HFFc6 (cell line): ENCODE results near the gene NTNG1. TPM values are rescaled to one million over a fixed set of nuclear protein-coding genes. Genes with fewer than 3 reads are reported as not detected.

Experiments used
- DNase-seq: peaks from one replicate; pipeline ENCODE4 v3.0.0-alpha.2; 2018
- H3K27ac Mint-ChIP-seq: 2 replicates; pipeline ENCODE4 v1.8.0; 2020; ENCODE audit warnings: mild to moderate bottlenecking, mixed read lengths
- H3K27me3 Mint-ChIP-seq: 2 replicates; pipeline ENCODE4 v1.8.0; 2021; ENCODE audit warnings: mild to moderate bottlenecking, moderate library complexity, mixed read lengths; ENCODE audit not compliant: insufficient read depth
- H3K36me3 Mint-ChIP-seq: 2 replicates; pipeline ENCODE4 v1.8.0; 2021; ENCODE audit warnings: low read depth, mixed read lengths
- H3K4me1 Mint-ChIP-seq: 2 replicates; pipeline ENCODE4 v1.8.0; 2020; ENCODE audit warnings: low read depth, mixed read lengths
- H3K4me3 Mint-ChIP-seq: 2 replicates; pipeline ENCODE4 v1.8.0; 2020; ENCODE audit warnings: mild to moderate bottlenecking, moderate library complexity, mixed read lengths
- H3K9me3 Mint-ChIP-seq: 2 replicates; pipeline ENCODE4 v1.8.0; 2020; ENCODE audit warnings: mild to moderate bottlenecking, mixed read lengths
- CTCF ChIP-seq: fragments of 200-600 bp; sonication (generic); IDR thresholded peaks from 2 replicates; pipeline ENCODE4 v1.5.0; 2021; ENCODE audit warnings: antibody characterized with exemption, mild to moderate bottlenecking
- total RNA-seq, 6 experiments: library from RNA; stranded (reverse); fragmentation: NEBNext Ultra II Directional; extraction: Animal tissue kit (Norgen Biotek cat#: 25700); gene quantifications; 2 replicates in 1 of 6; 3 replicates in 5 of 6; pipeline ENCODE4 v1.2.3, GENCODE V29; 2021

The NTNG1 gene
- total RNA-seq, 6 experiments from 2014 or later = 1.3 to 8.0 (median 2.2) TPM

- DNase-seq = no peak
- no peak overlapping the region for H3K4me3 Mint-ChIP-seq
- H3K4me1 Mint-ChIP-seq = no peaks in the 10 kb centered on the region
- H3K27ac Mint-ChIP-seq = no peak overlapping the region
- H3K9me3 Mint-ChIP-seq = peaks cover 21% of the 10 kb centered on the region
- H3K36me3 Mint-ChIP-seq = no peaks in the 10 kb centered on the region
- no peak for TF ChIP-seq CTCF
- H3K27me3 Mint-ChIP-seq = no peaks in the 10 kb centered on the region
Measured at GRCh38 chr1:107501081-107501605, 360.3 kb downstream of the NTNG1 start.

GRCh38 chr1:107510347-107510746 is 369.5 kb downstream of the NTNG1 start:
- H3K4me1 Mint-ChIP-seq = no peaks in the 10 kb centered on the region
- H3K27me3 Mint-ChIP-seq = peaks cover 1% of the 10 kb centered on the region; the same call in 1 of the 2 replicates
- H3K9me3 Mint-ChIP-seq = peaks cover 29% of the 10 kb centered on the region
- no peak for DNase-seq
- TF ChIP-seq CTCF = no peak
- no peak overlapping the region for H3K4me3 Mint-ChIP-seq
- H3K36me3 Mint-ChIP-seq = peaks cover 7% of the 10 kb centered on the region; the same call in 1 of the 2 replicates
- H3K27ac Mint-ChIP-seq = no peak overlapping the region

GRCh38 chr1:107512836-107513235 is 372.0 kb downstream of the NTNG1 start:
- TF ChIP-seq CTCF = no peak
- Mint-ChIP-seq H3K4me3 (no peak overlapping the region), H3K4me1 (no peaks in the 10 kb centered on the region), H3K9me3 (peaks cover 22% of the 10 kb centered on the region), H3K36me3 (peaks cover 7% of the 10 kb centered on the region; the same call in 1 of the 2 replicates), H3K27me3 (peaks cover 1% of the 10 kb centered on the region; the same call in 1 of the 2 replicates), H3K27ac (no peak overlapping the region)
- DNase-seq = no peak

- Mint-ChIP-seq H3K4me1 (no peaks in the 10 kb centered on the region), H3K36me3 (peaks cover 3% of the 10 kb centered on the region; the same call in 1 of the 2 replicates), H3K4me3 (no peak overlapping the region), H3K27ac (no peak overlapping the region), H3K27me3 (no peaks in the 10 kb centered on the region), H3K9me3 (peaks cover 6% of the 10 kb centered on the region)
- TF ChIP-seq CTCF = no peak
- DNase-seq = no peak
Measured at GRCh38 chr1:107514841-107515240, 374.0 kb downstream of the NTNG1 start.

- H3K4me1 Mint-ChIP-seq = no peaks in the 10 kb centered on the region
- no peak for DNase-seq
- no peaks in the 10 kb centered on the region; the same call in 1 of the 2 replicates for H3K9me3 Mint-ChIP-seq
- no peaks in the 10 kb centered on the region for H3K27me3 Mint-ChIP-seq
- TF ChIP-seq CTCF = no peak
- no peak overlapping the region for H3K27ac Mint-ChIP-seq
- H3K4me3 Mint-ChIP-seq = no peak overlapping the region
- no peaks in the 10 kb centered on the region for H3K36me3 Mint-ChIP-seq
Measured at GRCh38 chr1:107515702-107516101, 374.9 kb downstream of the NTNG1 start.

GRCh38 chr1:107523061-107523460 is 382.2 kb downstream of the NTNG1 start:
- Mint-ChIP-seq H3K27me3 (no peaks in the 10 kb centered on the region; the same call in 1 of the 2 replicates), H3K4me3 (no peak overlapping the region), H3K9me3 (peaks cover 5% of the 10 kb centered on the region; the same call in 1 of the 2 replicates)

More at GRCh38 chr1:107523061-107523460, 382.2 kb downstream of the NTNG1 start:
- Mint-ChIP-seq H3K36me3 (no peaks in the 10 kb centered on the region), H3K27ac (no peak overlapping the region), H3K4me1 (no peaks in the 10 kb centered on the region)
- TF ChIP-seq CTCF = no peak
- DNase-seq = no peak
